Measurements from ENCODE around the gene IMPDH2.
"Not testable (repeated sequence)": the region's sequence is repeated elsewhere in the genome, so short reads cannot be mapped to it uniquely, and the experiment has no call there.

IMPDH2 gene

GRCh38 chr3:49013113-49013737 lies 16.0 kb downstream of the IMPDH2 start:
- no peak for TF ChIP-seq CTCF (IDR thresholded peaks at IDR 0.05; ENCODE audit: low read depth, low read length, missing control alignments)
- Histone ChIP-seq H3K4me3 (ENCODE audit: low read depth, low read length) (no peak overlapping the region), H3K27ac (no peak overlapping the region), H3K36me3 (replicated peaks) (peaks cover 47% of the 10 kb centered on the region), H3K27me3 (replicated peaks) (no peaks in the 10 kb centered on the region)
- no peak for DNase-seq
- in situ Hi-C loops (cut with HindIII; ENCODE audit: low pct_ligation_motif_present, low sequenced_read_pairs), result no loop called here

GRCh38 chr3:49012441-49013017 lies 16.7 kb downstream of the IMPDH2 start:
- H3K36me3 ChIP-seq (replicated peaks), result peaks cover 47% of the 10 kb centered on the region
- no peak overlapping the region for H3K27ac ChIP-seq
- no peak overlapping the region for H3K4me3 ChIP-seq (ENCODE audit: low read depth, low read length)
- in situ Hi-C loops (cut with HindIII; ENCODE audit: low pct_ligation_motif_present, low sequenced_read_pairs), result no loop called here
- TF ChIP-seq CTCF (IDR thresholded peaks at IDR 0.05; ENCODE audit: low read depth, low read length, missing control alignments), result no peak
- DNase-seq, result no peak
- H3K27me3 ChIP-seq (replicated peaks), result no peaks in the 10 kb centered on the region

DNA sequence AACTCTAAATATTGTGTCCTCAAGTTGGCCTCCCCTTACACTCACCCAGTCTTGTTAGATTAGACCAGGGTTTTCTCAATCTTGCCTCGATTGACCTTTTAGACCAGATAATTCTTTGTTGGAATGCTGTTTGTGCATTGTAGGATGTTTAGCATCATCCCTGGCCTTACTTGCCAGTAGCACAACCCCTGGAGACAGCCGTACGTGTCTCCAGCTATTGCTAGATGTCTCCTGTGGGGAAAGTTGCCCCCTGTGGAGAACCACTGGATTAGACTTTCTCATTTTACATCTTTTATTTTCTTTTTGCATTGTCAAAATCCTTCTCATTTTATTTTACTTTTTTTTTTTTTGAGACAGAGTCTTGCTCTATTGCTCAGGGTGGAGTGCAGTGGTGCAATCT lies 19.8 kb downstream of the IMPDH2 start:
- Histone ChIP-seq H3K4me3 (ENCODE audit: low read depth, low read length) (no peak overlapping the region), H3K36me3 (replicated peaks) (peaks cover 28% of the 10 kb centered on the region), H3K27me3 (replicated peaks) (no peaks in the 10 kb centered on the region), H3K27ac (no peak overlapping the region)
- TF ChIP-seq CTCF (IDR thresholded peaks at IDR 0.05; ENCODE audit: low read depth, low read length, missing control alignments), result no peak
- DNase-seq, result no peak
- in situ Hi-C loops (cut with HindIII; ENCODE audit: low pct_ligation_motif_present, low sequenced_read_pairs), result no loop called here

GRCh38 chr3:49008627-49009026 lies 20.6 kb downstream of the IMPDH2 start:
- Histone ChIP-seq H3K27ac (peak overlapping the region; percentile 0), H3K36me3 (replicated peaks) (peaks cover 21% of the 10 kb centered on the region), H3K4me3 (ENCODE audit: low read depth, low read length) (peak overlapping the region; percentile 79)
- H3K27me3 ChIP-seq (replicated peaks); DNase-seq; in situ Hi-C loops (cut with HindIII; ENCODE audit: low pct_ligation_motif_present, low sequenced_read_pairs): not testable (repeated sequence)

- no peak for TF ChIP-seq CTCF (IDR thresholded peaks at IDR 0.05; ENCODE audit: low read depth, low read length, missing control alignments)
- peaks cover 15% of the 10 kb centered on the region for H3K36me3 ChIP-seq (replicated peaks)
- in situ Hi-C loops (cut with HindIII; ENCODE audit: low pct_ligation_motif_present, low sequenced_read_pairs), result no loop called here
- H3K27ac ChIP-seq, result peak overlapping the region; percentile 85
- peak; percentile 54 for DNase-seq
- no peaks in the 10 kb centered on the region for H3K27me3 ChIP-seq (replicated peaks)
- H3K4me3 ChIP-seq (ENCODE audit: low read depth, low read length), result peak overlapping the region; percentile 79
Observed at GRCh38 chr3:49007771-49008528, 21.2 kb downstream of the IMPDH2 start.

GRCh38 chr3:49007068-49007770 lies 22.0 kb downstream of the IMPDH2 start, which contains the start of gene WDR6:
Gene WDR6 (plus strand): TSS chr3:49007391. CDS start chr3:49007432, 41 bp downstream.
- Histone ChIP-seq H3K36me3 (replicated peaks) (peaks cover 8% of the 10 kb centered on the region), H3K4me3 (ENCODE audit: low read depth, low read length) (peak within 1 kb of the TSS; percentile 79), H3K27ac (peak within 1 kb of the TSS; percentile 85), H3K27me3 (replicated peaks) (no peaks in the 10 kb centered on the region)
- peak; percentile 97 for DNase-seq
- in situ Hi-C loops (cut with HindIII; ENCODE audit: low pct_ligation_motif_present, low sequenced_read_pairs), result no loop called here
- TF ChIP-seq CTCF (IDR thresholded peaks at IDR 0.05; ENCODE audit: low read depth, low read length, missing control alignments), result peak; percentile 69

Measured in brain microvascular endothelial cell (primary cell).